Keratinocyte (primary cell): Measurements from ENCODE around the gene RAB5IF. TPM values are rescaled to one million over a fixed set of nuclear protein-coding genes. Genes with fewer than 3 reads are reported as not detected.

Experiments
- DNase-seq: peaks from one replicate; pipeline ENCODE4 v3.0.0-alpha.2; 2011; ENCODE audit warnings: low read depth, missing footprints, low spot score
- FAIRE-seq: peaks from 2 replicates; lab custom pipeline; 2011; peaks lifted over from hg19 to GRCh38; lab: Jason Lieb, UNC
- H2AFZ ChIP-seq: 2 replicates; pipeline ENCODE4 v1.6.0; 2012; ENCODE audit warnings: low read length, control low read depth, inconsistent platforms; ENCODE audit not compliant: control insufficient read depth
- H3K27ac ChIP-seq: 2 replicates; pipeline ENCODE4 v1.5.1; 2011; ENCODE audit warnings: low read length; ENCODE audit not compliant: control insufficient read depth, insufficient read depth
- H3K27me3 ChIP-seq: 3 replicates; pipeline ENCODE4 v1.6.0; 2011; ENCODE audit warnings: low read length; ENCODE audit not compliant: control insufficient read depth, insufficient read depth; ENCODE audit errors: extremely low read depth
- H3K36me3 ChIP-seq, 2 experiments: 2 replicates in 1 of 2; 3 replicates in 1 of 2; pipeline ENCODE4 v1.5.1; 2011; ENCODE audit warnings: low read length in 2 of 2, mild to moderate bottlenecking in 1 of 2; ENCODE audit not compliant: control insufficient read depth in 2 of 2, insufficient read depth in 2 of 2; ENCODE audit errors: extremely low read depth in 1 of 2
- H3K4me1 ChIP-seq: 3 replicates; pipeline ENCODE4 v1.5.1; 2011; ENCODE audit warnings: low read length; ENCODE audit not compliant: control insufficient read depth, insufficient read depth; ENCODE audit errors: extremely low read depth
- H3K4me2 ChIP-seq: 3 replicates; pipeline ENCODE4 v1.6.0; 2011; ENCODE audit warnings: low read depth, low read length; ENCODE audit not compliant: control insufficient read depth, insufficient read depth; ENCODE audit errors: extremely low read depth
- H3K4me3 ChIP-seq, 3 experiments: fragments of 200-600 bp in 1 of 3; sonication (generic) in 1 of 3; 2 replicates in 2 of 3; 3 replicates in 1 of 3; pipeline ENCODE4 v1.5.1; 2011 to 2016; ENCODE audit warnings: low read length in 3 of 3, mild to moderate bottlenecking in 3 of 3, control low read depth in 2 of 3, inconsistent platforms in 1 of 3, low read depth in 1 of 3, mixed read lengths in 1 of 3, mixed run types in 1 of 3, moderate library complexity in 1 of 3; ENCODE audit not compliant: control insufficient read depth in 2 of 3, insufficient read depth in 2 of 3; ENCODE audit errors: extremely low read depth in 1 of 3
- H3K79me2 ChIP-seq: 2 replicates; pipeline ENCODE4 v1.6.0; 2012; ENCODE audit warnings: low read length; ENCODE audit not compliant: control insufficient read depth, insufficient read depth
- H3K9ac ChIP-seq: 3 replicates; pipeline ENCODE4 v1.6.0; 2011; ENCODE audit warnings: low read length; ENCODE audit not compliant: control insufficient read depth, insufficient read depth; ENCODE audit errors: extremely low read depth
- H3K9me1 ChIP-seq: 3 replicates; pipeline ENCODE4 v1.6.0; 2011; ENCODE audit warnings: low read length; ENCODE audit not compliant: control insufficient read depth, insufficient read depth; ENCODE audit errors: extremely low read depth
- H3K9me3 ChIP-seq: 2 replicates; pipeline ENCODE4 v1.5.1; 2012; ENCODE audit warnings: low read depth, low read length; ENCODE audit not compliant: control insufficient read depth
- H4K20me1 ChIP-seq: 3 replicates; pipeline ENCODE4 v1.6.0; 2011; ENCODE audit warnings: low read length; ENCODE audit not compliant: control insufficient read depth, insufficient read depth; ENCODE audit errors: extremely low read depth
- EZH2 ChIP-seq: IDR thresholded peaks from one replicate; pipeline ENCODE4 v1.6.1; 2012; ENCODE audit warnings: inconsistent platforms, mild to moderate bottlenecking, low read length, moderate library complexity
- dilution Hi-C: fragments of 300-500 bp; cut with MboI; formaldehyde crosslinking; loops from one replicate; pipeline ENCODE4 v1.7.0; 2020; ENCODE audit warnings: low sequenced_read_pairs; ENCODE audit not compliant: extremely low pct_ligation_motif_present
- polyA plus RNA-seq, 5 experiments: library from polyadenylated mRNA; depleted of rRNA in 3 of 5; stranded (reverse) in 3 of 5; stranded (forward) in 1 of 5; unstranded in 1 of 5; fragments of >200 nt; gene quantifications; 1 replicate in 1 of 5; 2 replicates in 3 of 5; 3 replicates in 1 of 5; pipeline versions ENCODE4 v1.2.1 to v1.2.3, GENCODE V29; 2011 to 2012; ENCODE audit warnings: missing spikeins in 2 of 5, low read depth in 1 of 5, low replicate concordance in 1 of 5
- TF ChIP-seq, protein P1 (sequence below), 3 experiments: IDR thresholded peaks in 1 of 3; conservative IDR thresholded peaks in 1 of 3; optimal IDR thresholded peaks in 1 of 3; 2 replicates in 2 of 3; 3 replicates in 1 of 3; pipeline versions ENCODE3 to v1.5.1; 2011; ENCODE audit warnings: low read length in 3 of 3, mild to moderate bottlenecking in 3 of 3, moderate library complexity in 2 of 3, control low read depth in 1 of 3, inconsistent platforms in 1 of 3; ENCODE audit not compliant: insufficient read depth in 2 of 3; ENCODE audit errors: extremely low read depth in 1 of 3

Gene RAB5IF
- polyA plus RNA-seq, 1 donor (not counting 4 experiments of a cell fraction or from before 2014, with no cell fraction given): 188 TPM

DNA sequence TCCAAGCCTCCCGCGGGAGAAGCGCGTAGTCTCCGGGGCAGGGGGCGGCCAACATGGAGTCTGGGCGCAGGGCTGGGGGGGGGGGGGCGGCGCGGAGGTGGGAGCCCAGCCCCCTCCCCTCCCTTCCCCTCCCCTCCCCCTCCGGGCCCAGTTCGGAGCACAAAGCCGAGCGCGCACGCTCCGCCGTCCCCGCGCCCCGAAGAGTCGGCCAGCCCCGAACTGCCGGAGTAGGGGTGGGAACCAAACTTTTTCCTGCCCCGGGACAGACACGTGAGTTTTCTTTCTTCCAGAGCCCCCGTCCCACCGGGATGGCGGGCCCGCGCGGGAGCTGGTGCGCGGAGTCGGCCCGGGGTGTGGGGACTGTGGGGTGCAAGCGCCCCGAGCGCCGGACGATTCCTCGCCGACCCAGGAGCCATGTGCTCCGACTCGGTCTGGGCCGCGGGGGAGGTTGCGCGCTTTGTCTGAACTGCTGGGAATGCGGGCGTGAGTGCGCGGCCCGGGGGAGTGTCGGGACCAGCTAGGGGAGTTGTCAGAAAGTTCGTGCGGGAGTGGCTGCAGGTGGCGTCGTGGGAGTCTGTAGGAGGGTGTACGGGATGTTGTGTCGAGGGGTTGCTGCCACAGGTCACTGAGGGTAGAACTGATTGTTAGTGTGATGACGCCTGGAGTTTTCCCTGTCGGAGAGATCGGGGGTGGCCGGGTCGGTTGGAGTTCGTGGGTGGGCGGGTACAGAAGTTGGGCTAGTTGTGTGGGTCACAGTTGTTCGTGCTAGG, 31.0 kb upstream of the RAB5IF start:
- H3K9me1 ChIP-seq: no peaks in the 10 kb centered on the region
- no peaks in the 10 kb centered on the region for H4K20me1 ChIP-seq
- H2AFZ ChIP-seq: peak overlapping the region; percentile 72
- peak overlapping the region; percentile 86 for H3K9ac ChIP-seq
- H3K4me1 ChIP-seq: peaks cover 26% of the 10 kb centered on the region
- peaks cover 16% of the 10 kb centered on the region for H3K79me2 ChIP-seq
- no peak for DNase-seq
- dilution Hi-C loops: no loop called here
- FAIRE-seq: no peak
- H3K36me3 ChIP-seq: peaks cover 0 to 3% of the 10 kb centered on the region in 2 experiments
- no peak for TF ChIP-seq EZH2
- TF ChIP-seq, protein P1, sequence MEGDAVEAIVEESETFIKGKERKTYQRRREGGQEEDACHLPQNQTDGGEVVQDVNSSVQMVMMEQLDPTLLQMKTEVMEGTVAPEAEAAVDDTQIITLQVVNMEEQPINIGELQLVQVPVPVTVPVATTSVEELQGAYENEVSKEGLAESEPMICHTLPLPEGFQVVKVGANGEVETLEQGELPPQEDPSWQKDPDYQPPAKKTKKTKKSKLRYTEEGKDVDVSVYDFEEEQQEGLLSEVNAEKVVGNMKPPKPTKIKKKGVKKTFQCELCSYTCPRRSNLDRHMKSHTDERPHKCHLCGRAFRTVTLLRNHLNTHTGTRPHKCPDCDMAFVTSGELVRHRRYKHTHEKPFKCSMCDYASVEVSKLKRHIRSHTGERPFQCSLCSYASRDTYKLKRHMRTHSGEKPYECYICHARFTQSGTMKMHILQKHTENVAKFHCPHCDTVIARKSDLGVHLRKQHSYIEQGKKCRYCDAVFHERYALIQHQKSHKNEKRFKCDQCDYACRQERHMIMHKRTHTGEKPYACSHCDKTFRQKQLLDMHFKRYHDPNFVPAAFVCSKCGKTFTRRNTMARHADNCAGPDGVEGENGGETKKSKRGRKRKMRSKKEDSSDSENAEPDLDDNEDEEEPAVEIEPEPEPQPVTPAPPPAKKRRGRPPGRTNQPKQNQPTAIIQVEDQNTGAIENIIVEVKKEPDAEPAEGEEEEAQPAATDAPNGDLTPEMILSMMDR (optimal IDR thresholded peaks at IDR 0.05 in 1 of 3, IDR thresholded peaks at IDR 0.05 in 1 of 3, conservative IDR thresholded peaks at IDR 0.05 in 1 of 3; ENCODE audit: extremely low read depth in 1 of 3, insufficient read depth in 2 of 3, low read length in 3 of 3): peak in 1 of 3 experiments; percentile 15
- peak overlapping the region; percentile 56 to 77 (median 67) for H3K4me3 ChIP-seq
- H3K4me2 ChIP-seq: peak overlapping the region; percentile 91
- H3K27me3 ChIP-seq: no peaks in the 10 kb centered on the region
- H3K9me3 ChIP-seq: no peaks in the 10 kb centered on the region
- H3K27ac ChIP-seq: peak overlapping the region; percentile 58

DNA sequence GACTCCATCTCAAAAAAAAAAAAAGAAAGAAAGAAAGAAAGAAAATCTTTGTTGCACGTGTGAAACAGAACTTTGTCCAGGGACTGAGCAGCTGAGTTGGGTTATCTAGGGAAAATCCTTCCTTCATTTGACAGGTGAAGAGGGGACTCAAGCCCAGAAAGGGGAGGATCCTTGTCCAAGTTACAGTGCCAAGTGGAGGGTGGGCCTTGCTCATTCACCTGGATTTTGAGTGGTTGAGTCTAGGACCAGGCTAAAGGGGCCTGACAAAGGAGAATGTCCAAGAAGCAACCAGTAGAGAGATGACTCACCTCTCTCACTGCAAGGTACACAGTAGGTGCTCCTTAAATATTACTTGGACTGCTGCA, 29.5 kb upstream of the RAB5IF start:
- peaks cover 20% of the 10 kb centered on the region for H3K4me1 ChIP-seq
- no peaks in the 10 kb centered on the region for H3K9me3 ChIP-seq
- TF ChIP-seq EZH2: no peak
- TF ChIP-seq, protein P1 (optimal IDR thresholded peaks at IDR 0.05 in 1 of 3, IDR thresholded peaks at IDR 0.05 in 1 of 3, conservative IDR thresholded peaks at IDR 0.05 in 1 of 3; ENCODE audit: extremely low read depth in 1 of 3, insufficient read depth in 2 of 3, low read length in 3 of 3): no peak
- no peak overlapping the region for H3K4me3 ChIP-seq
- H3K4me2 ChIP-seq: no peak overlapping the region
- no peak for FAIRE-seq
- dilution Hi-C loops: no loop called here
- DNase-seq: no peak
- H3K9ac ChIP-seq: no peak overlapping the region
- H3K27me3 ChIP-seq: no peaks in the 10 kb centered on the region
- H3K9me1 ChIP-seq: no peaks in the 10 kb centered on the region
- no peak overlapping the region for H2AFZ ChIP-seq
- peaks cover 16% of the 10 kb centered on the region for H3K79me2 ChIP-seq
- H4K20me1 ChIP-seq: no peaks in the 10 kb centered on the region
- H3K27ac ChIP-seq: no peak overlapping the region
- H3K36me3 ChIP-seq: peaks cover 0 to 8% of the 10 kb centered on the region in 2 experiments
